Keratinocyte (primary cell): ENCODE results near the gene EIF2S2. TPM values are rescaled to one million over a fixed set of nuclear protein-coding genes. Genes with fewer than 3 reads are reported as not detected.

Source experiments
- DNase-seq: peaks from one replicate; pipeline ENCODE4 v3.0.0-alpha.2; 2011; ENCODE audit warnings: low read depth, missing footprints, low spot score
- FAIRE-seq: peaks from 2 replicates; lab custom pipeline; 2011; peaks lifted over from hg19 to GRCh38; lab: Jason Lieb, UNC
- H2AFZ ChIP-seq: 2 replicates; pipeline ENCODE4 v1.6.0; 2012; ENCODE audit warnings: low read length, control low read depth, inconsistent platforms; ENCODE audit not compliant: control insufficient read depth
- H3K27ac ChIP-seq: 2 replicates; pipeline ENCODE4 v1.5.1; 2011; ENCODE audit warnings: low read length; ENCODE audit not compliant: control insufficient read depth, insufficient read depth
- H3K27me3 ChIP-seq: 3 replicates; pipeline ENCODE4 v1.6.0; 2011; ENCODE audit warnings: low read length; ENCODE audit not compliant: control insufficient read depth, insufficient read depth; ENCODE audit errors: extremely low read depth
- H3K36me3 ChIP-seq, 2 experiments: 2 replicates in 1 of 2; 3 replicates in 1 of 2; pipeline ENCODE4 v1.5.1; 2011; ENCODE audit warnings: low read length in 2 of 2, mild to moderate bottlenecking in 1 of 2; ENCODE audit not compliant: control insufficient read depth in 2 of 2, insufficient read depth in 2 of 2; ENCODE audit errors: extremely low read depth in 1 of 2
- H3K4me1 ChIP-seq: 3 replicates; pipeline ENCODE4 v1.5.1; 2011; ENCODE audit warnings: low read length; ENCODE audit not compliant: control insufficient read depth, insufficient read depth; ENCODE audit errors: extremely low read depth
- H3K4me2 ChIP-seq: 3 replicates; pipeline ENCODE4 v1.6.0; 2011; ENCODE audit warnings: low read depth, low read length; ENCODE audit not compliant: control insufficient read depth, insufficient read depth; ENCODE audit errors: extremely low read depth
- H3K4me3 ChIP-seq, 3 experiments: fragments of 200-600 bp in 1 of 3; sonication (generic) in 1 of 3; 2 replicates in 2 of 3; 3 replicates in 1 of 3; pipeline ENCODE4 v1.5.1; 2011 to 2016; ENCODE audit warnings: low read length in 3 of 3, mild to moderate bottlenecking in 3 of 3, control low read depth in 2 of 3, inconsistent platforms in 1 of 3, low read depth in 1 of 3, mixed read lengths in 1 of 3, mixed run types in 1 of 3, moderate library complexity in 1 of 3; ENCODE audit not compliant: control insufficient read depth in 2 of 3, insufficient read depth in 2 of 3; ENCODE audit errors: extremely low read depth in 1 of 3
- H3K79me2 ChIP-seq: 2 replicates; pipeline ENCODE4 v1.6.0; 2012; ENCODE audit warnings: low read length; ENCODE audit not compliant: control insufficient read depth, insufficient read depth
- H3K9ac ChIP-seq: 3 replicates; pipeline ENCODE4 v1.6.0; 2011; ENCODE audit warnings: low read length; ENCODE audit not compliant: control insufficient read depth, insufficient read depth; ENCODE audit errors: extremely low read depth
- H3K9me1 ChIP-seq: 3 replicates; pipeline ENCODE4 v1.6.0; 2011; ENCODE audit warnings: low read length; ENCODE audit not compliant: control insufficient read depth, insufficient read depth; ENCODE audit errors: extremely low read depth
- H3K9me3 ChIP-seq: 2 replicates; pipeline ENCODE4 v1.5.1; 2012; ENCODE audit warnings: low read depth, low read length; ENCODE audit not compliant: control insufficient read depth
- H4K20me1 ChIP-seq: 3 replicates; pipeline ENCODE4 v1.6.0; 2011; ENCODE audit warnings: low read length; ENCODE audit not compliant: control insufficient read depth, insufficient read depth; ENCODE audit errors: extremely low read depth
- CTCF ChIP-seq, 3 experiments: IDR thresholded peaks in 1 of 3; conservative IDR thresholded peaks in 1 of 3; optimal IDR thresholded peaks in 1 of 3; 2 replicates in 2 of 3; 3 replicates in 1 of 3; pipeline versions ENCODE3 to v1.5.1; 2011; ENCODE audit warnings: low read length in 3 of 3, mild to moderate bottlenecking in 3 of 3, moderate library complexity in 2 of 3, control low read depth in 1 of 3, inconsistent platforms in 1 of 3; ENCODE audit not compliant: insufficient read depth in 2 of 3; ENCODE audit errors: extremely low read depth in 1 of 3
- EZH2 ChIP-seq: IDR thresholded peaks from one replicate; pipeline ENCODE4 v1.6.1; 2012; ENCODE audit warnings: inconsistent platforms, mild to moderate bottlenecking, low read length, moderate library complexity
- dilution Hi-C: fragments of 300-500 bp; cut with MboI; formaldehyde crosslinking; loops from one replicate; pipeline ENCODE4 v1.7.0; 2020; ENCODE audit warnings: low sequenced_read_pairs; ENCODE audit not compliant: extremely low pct_ligation_motif_present
- polyA plus RNA-seq, 5 experiments: library from polyadenylated mRNA; depleted of rRNA in 3 of 5; stranded (reverse) in 3 of 5; stranded (forward) in 1 of 5; unstranded in 1 of 5; fragments of >200 nt; gene quantifications; 1 replicate in 1 of 5; 2 replicates in 3 of 5; 3 replicates in 1 of 5; pipeline versions ENCODE4 v1.2.1 to v1.2.3, GENCODE V29; 2011 to 2012; ENCODE audit warnings: missing spikeins in 2 of 5, low read depth in 1 of 5, low replicate concordance in 1 of 5

The EIF2S2 gene
- polyA plus RNA-seq, 1 donor (not counting 4 experiments of a cell fraction or from before 2014, with no cell fraction given): 131 TPM

GRCh38 chr20:34082232-34082887, 29.7 kb downstream of the EIF2S2 start:
- H3K4me3 ChIP-seq: no peak overlapping the region
- no peak overlapping the region for H2AFZ ChIP-seq
- peak overlapping the region; percentile 4 for H3K9ac ChIP-seq
- H3K4me1 ChIP-seq: peaks cover 16% of the 10 kb centered on the region
- no peaks in the 10 kb centered on the region for H3K27me3 ChIP-seq
- no peaks in the 10 kb centered on the region for H3K79me2 ChIP-seq
- H3K9me3 ChIP-seq: no peaks in the 10 kb centered on the region
- FAIRE-seq (no peak), DNase-seq (no peak)
- H3K27ac ChIP-seq: peak overlapping the region; percentile 37
- peaks cover 3% of the 10 kb centered on the region for H3K9me1 ChIP-seq
- peaks cover 23 to 59% of the 10 kb centered on the region in 2 experiments for H3K36me3 ChIP-seq
- dilution Hi-C loops: no loop called here
- no peak overlapping the region for H3K4me2 ChIP-seq
- TF ChIP-seq CTCF (optimal IDR thresholded peaks at IDR 0.05 in 1 of 3, IDR thresholded peaks at IDR 0.05 in 1 of 3, conservative IDR thresholded peaks at IDR 0.05 in 1 of 3; ENCODE audit: extremely low read depth in 1 of 3, insufficient read depth in 2 of 3, low read length in 3 of 3) (no peak), EZH2 (no peak)
- H4K20me1 ChIP-seq: peaks cover 11% of the 10 kb centered on the region

- peaks cover 32 to 58% of the 10 kb centered on the region in 2 experiments for H3K36me3 ChIP-seq
- no peak for DNase-seq
- H3K79me2 ChIP-seq: peaks cover 5% of the 10 kb centered on the region
- peaks cover 11% of the 10 kb centered on the region for H4K20me1 ChIP-seq
- TF ChIP-seq CTCF (optimal IDR thresholded peaks at IDR 0.05 in 1 of 3, IDR thresholded peaks at IDR 0.05 in 1 of 3, conservative IDR thresholded peaks at IDR 0.05 in 1 of 3; ENCODE audit: extremely low read depth in 1 of 3, insufficient read depth in 2 of 3, low read length in 3 of 3): no peak
- TF ChIP-seq EZH2: no peak
- H3K27me3 ChIP-seq: no peaks in the 10 kb centered on the region
- H3K9me1 ChIP-seq: peaks cover 3% of the 10 kb centered on the region
- no peak overlapping the region for H3K4me2 ChIP-seq
- H3K9me3 ChIP-seq: no peaks in the 10 kb centered on the region
- H2AFZ ChIP-seq: no peak overlapping the region
- FAIRE-seq: no peak
- H3K27ac ChIP-seq: no peak overlapping the region
- H3K4me3 ChIP-seq: no peak overlapping the region
- H3K4me1 ChIP-seq: peaks cover 16% of the 10 kb centered on the region
- dilution Hi-C loops: no loop called here
- no peak overlapping the region for H3K9ac ChIP-seq
These were observed 32.2 kb downstream of the EIF2S2 start for GRCh38 chr20:34079818-34080217.
